Natural killer cell (primary cell): ENCODE data around the gene THG1L. TPM values are rescaled to one million over a fixed set of nuclear protein-coding genes. Genes with fewer than 3 reads are reported as not detected.

ENCODE experiments used
- ATAC-seq, 3 donors: fragments of 150-1000 bp in 2 of 3; fragments of 200-7000 bp in 1 of 3; cut with Tn5 transposase; 1 replicate in 1 of 3; 2 replicates in 2 of 3; pipeline ENCODE4 v1.10.0; 2021; ENCODE audit warnings: mild to moderate bottlenecking in 2 of 3, moderate library complexity in 2 of 3
- DNase-seq, 2 donors: peaks; one replicate each; pipeline versions ENCODE4 v3.0.0 to v3.0.0-alpha.2; 2013 to 2021; ENCODE audit warnings: mixed read lengths in 1 of 2
- H3K27ac ChIP-seq: one replicate; pipeline ENCODE4 v1.5.1; 2013; ENCODE audit warnings: mild to moderate bottlenecking, low read length
- H3K27me3 ChIP-seq: one replicate; pipeline ENCODE4 v1.6.1; 2013; ENCODE audit warnings: low read length; ENCODE audit not compliant: control insufficient read depth, insufficient read depth
- H3K36me3 ChIP-seq: one replicate; pipeline ENCODE4 v1.6.1; 2013; ENCODE audit warnings: low read length; ENCODE audit not compliant: control insufficient read depth, insufficient read depth
- H3K4me1 ChIP-seq: one replicate; pipeline ENCODE4 v1.6.1; 2013; ENCODE audit warnings: low read length; ENCODE audit not compliant: control insufficient read depth, insufficient read depth
- H3K4me3 ChIP-seq: one replicate; pipeline ENCODE4 v1.5.1; 2013; ENCODE audit warnings: low read length
- H3K9me3 ChIP-seq: one replicate; pipeline ENCODE4 v1.6.1; 2013; ENCODE audit warnings: low read length; ENCODE audit not compliant: control insufficient read depth, insufficient read depth
- H3K27ac Mint-ChIP-seq, 2 donors: one replicate each; pipeline ENCODE4 v1.8.0; 2022; ENCODE audit warnings: mild to moderate bottlenecking in 2 of 2, mixed read lengths in 2 of 2, moderate library complexity in 1 of 2
- H3K27me3 Mint-ChIP-seq, 2 donors: one replicate each; pipeline ENCODE4 v1.8.0; 2022; ENCODE audit warnings: low read depth in 2 of 2, mixed read lengths in 2 of 2
- H3K36me3 Mint-ChIP-seq: one replicate; pipeline ENCODE4 v1.8.0; 2022; ENCODE audit warnings: mixed read lengths
- H3K4me1 Mint-ChIP-seq, 2 donors: one replicate each; pipeline ENCODE4 v1.8.0; 2022; ENCODE audit warnings: mixed read lengths in 2 of 2
- H3K4me3 Mint-ChIP-seq: one replicate; pipeline ENCODE4 v1.8.0; 2022; ENCODE audit warnings: mild to moderate bottlenecking, moderate library complexity, mixed read lengths
- H3K9me3 Mint-ChIP-seq, 2 donors: one replicate each; pipeline ENCODE4 v1.8.0; 2022; ENCODE audit warnings: mixed read lengths in 2 of 2
- CTCF ChIP-seq: fragments of 200-600 bp; IDR thresholded peaks from one replicate; pipeline ENCODE4 v1.8.0; 2022; ENCODE audit warnings: antibody characterized with exemption
- WGBS: methylation state at CpG from one replicate; pipeline ENCODE4 v1.1.7; 2013; ENCODE audit warnings: missing lambda C conversion rate; ENCODE audit not compliant: insufficient coverage; 5-methylcytosine and 5-hydroxymethylcytosine counted together
- intact Hi-C: fragments of 100-400 bp; cut with micrococcal nuclease; formaldehyde crosslinking; loops from one replicate; pipeline ENCODE4 v1.14.2; 2022
- total RNA-seq, 4 donors: library from RNA; stranded (reverse); fragments of 120-200 nt in 1 of 4; gene quantifications; one replicate each; pipeline versions ENCODE4 v1.2.3 to v1.2.4, GENCODE V29; 2013 to 2022

The THG1L gene
- total RNA-seq, 3 donors from 2014 or later (not counting 1 experiment from before 2014, with no cell fraction given), result 3.1 to 4.7 (median 3.5) TPM

- Mint-ChIP-seq H3K4me3 (peak overlapping the region; percentile 96), H3K36me3 (no peaks in the 10 kb centered on the region), H3K9me3 (no peaks in the 10 kb centered on the region), H3K27me3 (no peaks in the 10 kb centered on the region), H3K27ac (peak overlapping the region; percentile 30 to 70), H3K4me1 (peaks cover 16 to 24% of the 10 kb centered on the region in 2 donors)
- Histone ChIP-seq H3K4me3 (peak overlapping the region; percentile 49), H3K9me3 (no peaks in the 10 kb centered on the region), H3K4me1 (peaks cover 12% of the 10 kb centered on the region), H3K36me3 (no peaks in the 10 kb centered on the region), H3K27ac (no peak overlapping the region), H3K27me3 (no peaks in the 10 kb centered on the region)
- DNase-seq (peak in 1 of 2 donors; percentile 38), ATAC-seq (peak in 2 of 3 donors; percentile 11 to 17)
- WGBS, result 6% methylated on average over 56 of the region's 56 CpGs
- intact Hi-C loops, result loop anchor here (5.0 kb wide), 1 partner anchor 72 kb away; the partner anchor contains the start of gene C5orf52
- TF ChIP-seq CTCF, result no peak
Observed at GRCh38 chr5:157744051-157745011, 13.1 kb downstream of the THG1L start.

- intact Hi-C loops, result no loop called here
Observed at GRCh38 chr5:157745041-157745456, 13.8 kb downstream of the THG1L start.

GRCh38 chr5:157747173-157747740 is 16.0 kb downstream of the THG1L start:
- no peak for DNase-seq
- no peak overlapping the region for H3K4me3 Mint-ChIP-seq
- ATAC-seq, result no peak
- H3K9me3 ChIP-seq, result no peaks in the 10 kb centered on the region
- H3K4me1 Mint-ChIP-seq, result peaks cover 16 to 24% of the 10 kb centered on the region in 2 donors
- 97% methylated on average over 4 of the region's 6 CpGs for WGBS
- H3K27me3 ChIP-seq, result no peaks in the 10 kb centered on the region
- intact Hi-C loops, result no loop called here
- no peaks in the 10 kb centered on the region for H3K9me3 Mint-ChIP-seq
- no peak overlapping the region for H3K4me3 ChIP-seq
- H3K4me1 ChIP-seq, result peaks cover 12% of the 10 kb centered on the region
- no peak overlapping the region for H3K27ac ChIP-seq
- no peak for TF ChIP-seq CTCF
- no peak overlapping the region for H3K27ac Mint-ChIP-seq
- no peaks in the 10 kb centered on the region for H3K36me3 Mint-ChIP-seq
- no peaks in the 10 kb centered on the region for H3K27me3 Mint-ChIP-seq
- H3K36me3 ChIP-seq, result no peaks in the 10 kb centered on the region

More at GRCh38 chr5:157745041-157745456, 13.8 kb downstream of the THG1L start:
- Mint-ChIP-seq H3K27ac (peak overlapping the region in 1 of 2 donors; percentile 30), H3K4me3 (peak overlapping the region; percentile 96), H3K9me3 (no peaks in the 10 kb centered on the region), H3K36me3 (no peaks in the 10 kb centered on the region), H3K4me1 (peaks cover 16 to 24% of the 10 kb centered on the region in 2 donors), H3K27me3 (no peaks in the 10 kb centered on the region)
- Histone ChIP-seq H3K4me3 (no peak overlapping the region), H3K4me1 (peaks cover 12% of the 10 kb centered on the region), H3K27me3 (no peaks in the 10 kb centered on the region), H3K27ac (no peak overlapping the region), H3K9me3 (no peaks in the 10 kb centered on the region), H3K36me3 (no peaks in the 10 kb centered on the region)
- DNase-seq (no peak), ATAC-seq (no peak)
- 96% methylated on average over 4 of the region's 4 CpGs for WGBS
- no peak for TF ChIP-seq CTCF
